ENCODE data around the gene TSPYL2.
A peak's percentile ranks its signal among the peaks of the same experiment; 100 is the strongest.

TSPYL2 gene

DNA sequence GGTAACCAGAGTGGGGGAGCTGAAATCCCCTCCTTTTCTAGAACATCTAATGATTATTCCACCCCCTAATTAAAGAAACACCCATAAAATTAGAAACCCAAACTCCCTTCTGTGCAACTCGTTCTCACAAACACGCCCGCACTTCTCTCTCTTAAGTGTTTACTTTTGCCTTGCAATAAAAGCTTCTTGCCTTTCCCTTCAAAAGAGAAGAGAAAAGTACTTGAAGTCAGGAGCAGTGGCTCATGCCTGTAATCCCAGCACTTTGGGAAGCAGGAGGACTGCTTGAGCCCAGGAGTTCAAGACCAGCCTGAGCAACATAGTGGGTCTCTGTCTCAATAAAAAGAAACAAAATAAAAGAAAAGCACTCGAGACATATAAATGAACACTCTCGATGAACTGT, 37.2 kb upstream of the TSPYL2 start:
- Histone ChIP-seq H3F3A (ENCODE audit: control insufficient read depth, insufficient read depth) (no peaks in the 10 kb centered on the region), H3K9me2 (replicated peaks; ENCODE audit: control insufficient read depth, low read length) (no peaks in the 10 kb centered on the region), H3K4me2 (ENCODE audit: low read length) (no peak overlapping the region), H3K4me1 (ENCODE audit: control insufficient read depth, low read length) (no peaks in the 10 kb centered on the region), H3K79me2 (ENCODE audit: control insufficient read depth, low read length) (no peaks in the 10 kb centered on the region), H3K27ac (ENCODE audit: low read depth, low read length) (no peak overlapping the region), H4K20me1 (ENCODE audit: control insufficient read depth, insufficient read depth, low read depth, low read length) (no peaks in the 10 kb centered on the region), H3K9me3 (ENCODE audit: control insufficient read depth, insufficient read depth, low read length) (no peaks in the 10 kb centered on the region), H3K4me3 (ENCODE audit: low read length) (no peak overlapping the region), H3K36me3 (ENCODE audit: control insufficient read depth, low read length) (no peaks in the 10 kb centered on the region), H3K27me3 (ENCODE audit: control insufficient read depth, low read length) (no peaks in the 10 kb centered on the region; the same call in none of the 2 replicates)
- TF ChIP-seq, protein P1, sequence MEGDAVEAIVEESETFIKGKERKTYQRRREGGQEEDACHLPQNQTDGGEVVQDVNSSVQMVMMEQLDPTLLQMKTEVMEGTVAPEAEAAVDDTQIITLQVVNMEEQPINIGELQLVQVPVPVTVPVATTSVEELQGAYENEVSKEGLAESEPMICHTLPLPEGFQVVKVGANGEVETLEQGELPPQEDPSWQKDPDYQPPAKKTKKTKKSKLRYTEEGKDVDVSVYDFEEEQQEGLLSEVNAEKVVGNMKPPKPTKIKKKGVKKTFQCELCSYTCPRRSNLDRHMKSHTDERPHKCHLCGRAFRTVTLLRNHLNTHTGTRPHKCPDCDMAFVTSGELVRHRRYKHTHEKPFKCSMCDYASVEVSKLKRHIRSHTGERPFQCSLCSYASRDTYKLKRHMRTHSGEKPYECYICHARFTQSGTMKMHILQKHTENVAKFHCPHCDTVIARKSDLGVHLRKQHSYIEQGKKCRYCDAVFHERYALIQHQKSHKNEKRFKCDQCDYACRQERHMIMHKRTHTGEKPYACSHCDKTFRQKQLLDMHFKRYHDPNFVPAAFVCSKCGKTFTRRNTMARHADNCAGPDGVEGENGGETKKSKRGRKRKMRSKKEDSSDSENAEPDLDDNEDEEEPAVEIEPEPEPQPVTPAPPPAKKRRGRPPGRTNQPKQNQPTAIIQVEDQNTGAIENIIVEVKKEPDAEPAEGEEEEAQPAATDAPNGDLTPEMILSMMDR (IDR thresholded peaks at IDR 0.05; ENCODE audit: low read depth, low read length, poor library complexity, severe bottlenecking), result no peak
- TF ChIP-seq EZH2phosphoT487 (IDR thresholded peaks at IDR 0.05; ENCODE audit: borderline replicate concordance, low read length), result no peak

DNA sequence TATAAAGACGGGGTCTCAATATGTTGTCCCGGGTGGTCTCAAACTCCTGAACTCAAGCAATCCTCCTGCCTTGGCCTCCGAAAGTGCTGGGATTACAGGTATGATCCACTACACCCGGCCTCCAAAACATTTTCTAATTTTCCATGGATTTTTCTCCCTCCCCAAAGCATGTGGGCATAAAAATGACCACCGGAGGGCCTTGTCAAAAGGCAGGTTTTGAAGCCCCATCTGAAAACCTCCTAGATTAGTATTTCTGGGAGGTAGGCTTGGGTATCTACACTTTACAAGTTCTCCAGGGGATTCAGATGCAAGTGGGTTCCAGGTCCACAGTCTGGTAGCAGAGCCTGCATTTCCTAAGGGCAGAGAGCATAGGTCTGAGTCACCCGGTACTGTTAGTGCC, 34.9 kb upstream of the TSPYL2 start:
- TF ChIP-seq, protein P1 (IDR thresholded peaks at IDR 0.05; ENCODE audit: low read depth, low read length, poor library complexity, severe bottlenecking), result peak; percentile 11
- TF ChIP-seq EZH2phosphoT487 (IDR thresholded peaks at IDR 0.05; ENCODE audit: borderline replicate concordance, low read length), result no peak
- H3K4me3 ChIP-seq (ENCODE audit: low read length), result no peak overlapping the region
- no peaks in the 10 kb centered on the region for H3K36me3 ChIP-seq (ENCODE audit: control insufficient read depth, low read length)
- H3K9me2 ChIP-seq (replicated peaks; ENCODE audit: control insufficient read depth, low read length), result no peaks in the 10 kb centered on the region
- H3K27me3 ChIP-seq (ENCODE audit: control insufficient read depth, low read length), result no peaks in the 10 kb centered on the region
- no peaks in the 10 kb centered on the region for H3F3A ChIP-seq (ENCODE audit: control insufficient read depth, insufficient read depth)
- H3K4me1 ChIP-seq (ENCODE audit: control insufficient read depth, low read length), result no peaks in the 10 kb centered on the region
- H4K20me1 ChIP-seq (ENCODE audit: control insufficient read depth, insufficient read depth, low read depth, low read length), result no peaks in the 10 kb centered on the region
- no peaks in the 10 kb centered on the region for H3K9me3 ChIP-seq (ENCODE audit: control insufficient read depth, insufficient read depth, low read length)
- H3K79me2 ChIP-seq (ENCODE audit: control insufficient read depth, low read length), result no peaks in the 10 kb centered on the region
- H3K27ac ChIP-seq (ENCODE audit: low read depth, low read length), result no peak overlapping the region
- H3K4me2 ChIP-seq (ENCODE audit: low read length), result no peak overlapping the region

DNA sequence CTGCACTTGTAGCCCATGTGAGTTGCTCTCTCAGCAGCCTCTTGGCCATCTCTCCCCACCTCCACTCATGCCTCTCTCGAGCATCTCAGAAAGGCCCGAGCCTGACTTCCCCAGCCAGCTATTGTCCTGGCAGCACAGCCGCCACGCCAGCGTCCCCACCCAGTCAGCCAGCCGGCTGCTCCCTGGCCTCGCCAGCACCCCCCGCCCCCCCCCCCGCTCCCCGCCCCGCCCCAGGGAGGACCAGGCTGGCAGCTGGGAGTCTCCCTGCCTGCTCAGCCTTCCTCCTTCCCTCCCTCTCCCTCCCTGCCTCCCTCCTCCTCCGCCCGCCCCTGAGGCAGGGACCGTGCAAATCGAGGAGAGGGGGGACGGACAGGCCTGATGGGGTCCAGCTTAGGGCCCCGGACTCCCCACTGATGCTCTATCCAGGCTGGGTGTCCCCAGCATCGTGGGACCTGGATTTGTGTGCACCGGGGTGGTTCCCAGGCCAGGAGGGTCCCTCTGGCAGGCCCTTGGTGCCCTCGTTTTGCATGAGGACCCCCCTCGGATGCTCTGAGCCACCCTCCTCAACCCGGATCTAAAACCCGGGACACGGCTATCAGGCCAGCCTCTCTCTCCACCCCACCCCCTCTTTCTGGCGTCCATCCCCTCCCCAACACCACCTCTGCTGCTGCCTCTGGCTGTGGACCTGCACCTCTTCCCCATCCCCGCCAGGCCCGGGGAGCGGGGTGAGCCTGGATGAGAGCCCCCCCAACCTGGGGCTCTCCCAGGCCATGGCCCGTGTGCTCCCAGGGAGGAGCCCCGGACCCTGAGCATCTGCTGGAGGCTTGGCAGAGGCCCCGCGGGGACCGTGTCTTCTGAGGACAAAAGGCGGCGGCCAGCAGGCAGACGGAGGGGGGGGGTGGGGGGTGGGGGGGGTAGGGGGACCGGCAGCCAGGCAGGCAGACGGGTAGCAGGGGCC, 33.7 kb upstream of the TSPYL2 start, which contains the start of gene GPR173:
TSS of gene GPR173 (plus strand) at position 621 of the 958 bp plus-strand sequence. CDS start 27,833 bp downstream, outside the sequence.
- no peak for TF ChIP-seq EZH2phosphoT487 (IDR thresholded peaks at IDR 0.05; ENCODE audit: borderline replicate concordance, low read length)
- TF ChIP-seq, protein P1 (IDR thresholded peaks at IDR 0.05; ENCODE audit: low read depth, low read length, poor library complexity, severe bottlenecking), result no peak
- Histone ChIP-seq H3K27ac (ENCODE audit: low read depth, low read length) (no peak within 1 kb of the TSS), H3F3A (ENCODE audit: control insufficient read depth, insufficient read depth) (no peaks in the 10 kb centered on the region), H3K4me3 (ENCODE audit: low read length) (no peak within 1 kb of the TSS), H3K79me2 (ENCODE audit: control insufficient read depth, low read length) (no peaks in the 10 kb centered on the region), H3K36me3 (ENCODE audit: control insufficient read depth, low read length) (no peaks in the 10 kb centered on the region), H3K4me1 (ENCODE audit: control insufficient read depth, low read length) (no peaks in the 10 kb centered on the region), H4K20me1 (ENCODE audit: control insufficient read depth, insufficient read depth, low read depth, low read length) (no peaks in the 10 kb centered on the region), H3K9me3 (ENCODE audit: control insufficient read depth, insufficient read depth, low read length) (no peaks in the 10 kb centered on the region), H3K27me3 (ENCODE audit: control insufficient read depth, low read length) (no peaks in the 10 kb centered on the region), H3K9me2 (replicated peaks; ENCODE audit: control insufficient read depth, low read length) (no peaks in the 10 kb centered on the region), H3K4me2 (ENCODE audit: low read length) (no peak within 1 kb of the TSS)
